Cardiac fibroblast (primary cell): ENCODE data around the gene LMNB1.

Experiments used
- DNase-seq, 2 donors: peaks; one replicate each; pipeline versions ENCODE4 v3.0.0 to v3.0.0-alpha.2; 2010; ENCODE audit warnings: low read depth in 2 of 2
- H3K4me3 ChIP-seq, 2 donors: replicated peaks in 1 of 2; 1 replicate in 1 of 2; 2 replicates in 1 of 2; pipeline ENCODE4 v1.5.1; 2011; ENCODE audit warnings: low read depth in 2 of 2, low read length in 2 of 2, mild to moderate bottlenecking in 2 of 2, moderate library complexity in 1 of 2
- CTCF ChIP-seq: IDR thresholded peaks from one replicate; pipeline ENCODE4 v1.5.1; 2011; ENCODE audit warnings: low read depth, mild to moderate bottlenecking, low read length, inconsistent platforms

Gene LMNB1

GRCh38 chr5:126855266-126855665 lies 78.3 kb downstream of the LMNB1 start:
- no peak for TF ChIP-seq CTCF
- DNase-seq, result peak in 1 of 2 donors; percentile 61
- H3K4me3 ChIP-seq, result no peak overlapping the region

- DNase-seq, result peak in 1 of 2 donors; percentile 85
- no peak overlapping the region for H3K4me3 ChIP-seq
- TF ChIP-seq CTCF, result no peak
Observed at GRCh38 chr5:126857472-126858410, 80.8 kb downstream of the LMNB1 start.

GRCh38 chr5:126858441-126858840 lies 81.5 kb downstream of the LMNB1 start:
- TF ChIP-seq CTCF, result no peak
- no peak overlapping the region for H3K4me3 ChIP-seq
- no peak for DNase-seq

- TF ChIP-seq CTCF, result no peak
- no peak for DNase-seq
- no peak overlapping the region for H3K4me3 ChIP-seq
Observed at GRCh38 chr5:126863402-126863801, 86.5 kb downstream of the LMNB1 start.

GRCh38 chr5:126864042-126864688 lies 87.2 kb downstream of the LMNB1 start:
- DNase-seq, result no peak
- no peak overlapping the region for H3K4me3 ChIP-seq
- no peak for TF ChIP-seq CTCF

- no peak overlapping the region for H3K4me3 ChIP-seq
- DNase-seq, result peak; percentile 68 to 73
- no peak for TF ChIP-seq CTCF
Observed at GRCh38 chr5:126865299-126865698, 88.4 kb downstream of the LMNB1 start.
